ENCODE results near the gene ZNF70. TPM values are rescaled to one million over a fixed set of nuclear protein-coding genes. Genes with fewer than 3 reads are reported as not detected.

ZNF70 gene
- total RNA-seq, 2 donors from 2014 or later = 6.2 to 7.7 TPM

Other genes with a start within 250 kb of the ZNF70 start
- not detected for gene IGLL1, start 170.8 kb downstream of the ZNF70 start, total RNA-seq
- under 1 TPM; 0.19 to 0.42 TPM for gene DRICH1, start 118.8 kb downstream of the ZNF70 start, total RNA-seq
- gene RGL4, start 60.1 kb downstream of the ZNF70 start, total RNA-seq = 1 to 10 TPM in 1 of 2 donors, under 1 TPM in 1; 0.24 to 1.7 TPM
- under 1 TPM in 1 of 2 donors, not detected in 1; 0.43 TPM for gene VPREB3, start 3.3 kb upstream of the ZNF70 start, total RNA-seq
- gene C22orf15, start 11.9 kb upstream of the ZNF70 start, total RNA-seq = not detected
- gene CHCHD10, start 16.9 kb upstream of the ZNF70 start, total RNA-seq = 10 to 100 TPM; 59.0 to 68.7 TPM
- 1 to 10 TPM; 2.8 to 5.8 TPM for gene MMP11, start 21.7 kb upstream of the ZNF70 start, total RNA-seq
- 10 to 100 TPM; 42.6 to 45.8 TPM for gene SMARCB1, start 35.9 kb upstream of the ZNF70 start, total RNA-seq
- under 1 TPM; 0.83 to 0.95 TPM for gene DERL3, start 87.9 kb upstream of the ZNF70 start, total RNA-seq
- 1 to 10 TPM; 4.9 to 7.4 TPM for gene SLC2A11, start 106.8 kb upstream of the ZNF70 start, total RNA-seq
- 100 to 1,000 TPM; 385 to 448 TPM for gene MIF, start 143.3 kb upstream of the ZNF70 start, total RNA-seq
- 10 to 100 TPM in 1 of 2 donors, 1 to 10 TPM in 1; 5.6 to 13.1 TPM for gene GSTT2B, start 210.1 kb upstream of the ZNF70 start, total RNA-seq
- 1 to 10 TPM in 1 of 2 donors, under 1 TPM in 1; 0.90 to 1.7 TPM for gene DDTL, start 215.8 kb upstream of the ZNF70 start, total RNA-seq
- 10 to 100 TPM; 48.5 to 50.3 TPM for gene DDT, start 223.3 kb upstream of the ZNF70 start, total RNA-seq
- gene GSTT2, start 229.0 kb upstream of the ZNF70 start, total RNA-seq = 1 to 10 TPM; 1.2 to 3.9 TPM